ENCODE measurements around the gene TMEM184B.
"Not testable (repeated sequence)": the region's sequence is repeated elsewhere in the genome, so short reads cannot be mapped to it uniquely, and the experiment has no call there.

TMEM184B gene

GRCh38 chr22:38201711-38202436 lies 70.9 kb downstream of the TMEM184B start, which contains the start of gene MAFF:
Gene MAFF, plus strand, starts transcription at chr22:38201994. Its CDS starts 11,860 bp downstream, at chr22:38213854.
- peak; percentile 46 for DNase-seq

- DNase-seq = no peak
Measured at GRCh38 chr22:38201371-38201710, 71.5 kb downstream of the TMEM184B start.

- no peak for DNase-seq
Measured at GRCh38 chr22:38199826-38200559, 72.8 kb downstream of the TMEM184B start.

- DNase-seq = no peak
Measured at GRCh38 chr22:38196791-38197419, 75.9 kb downstream of the TMEM184B start.

- no peak for DNase-seq
Measured at GRCh38 chr22:38193580-38193979, 79.2 kb downstream of the TMEM184B start.

GRCh38 chr22:38192475-38192863 lies 80.3 kb downstream of the TMEM184B start:
- no peak for DNase-seq

- DNase-seq = no peak
Measured at GRCh38 chr22:38191731-38192474, 80.9 kb downstream of the TMEM184B start.

- no peak for DNase-seq
Measured at GRCh38 chr22:38191055-38191454, 81.8 kb downstream of the TMEM184B start.

GRCh38 chr22:38190581-38190980 lies 82.2 kb downstream of the TMEM184B start:
- DNase-seq = no peak

GRCh38 chr22:38189104-38189503 lies 83.7 kb downstream of the TMEM184B start:
- no peak for DNase-seq

- no peak for DNase-seq
Measured at GRCh38 chr22:38187413-38188212, 85.2 kb downstream of the TMEM184B start.

- no peak for DNase-seq
Measured at GRCh38 chr22:38186429-38186828, 86.4 kb downstream of the TMEM184B start.

GRCh38 chr22:38184788-38185187 lies 88.0 kb downstream of the TMEM184B start:
- no peak for DNase-seq

- DNase-seq = peak; percentile 79
Measured at GRCh38 chr22:38181453-38182200, 91.2 kb downstream of the TMEM184B start, which contains the start of gene PLA2G6. Gene PLA2G6, minus strand, starts transcription at chr22:38181830. Its CDS starts 12,404 bp downstream, at chr22:38169426.

- no peak for DNase-seq
Measured at GRCh38 chr22:38180841-38181452, 91.9 kb downstream of the TMEM184B start.

- DNase-seq = not testable (repeated sequence)
Measured at GRCh38 chr22:38178605-38178937, 94.2 kb downstream of the TMEM184B start.

- no peak for DNase-seq
Measured at GRCh38 chr22:38177926-38178604, 94.7 kb downstream of the TMEM184B start.

GRCh38 chr22:38177571-38177925 lies 95.3 kb downstream of the TMEM184B start:
- DNase-seq = not testable (repeated sequence)

- no peak for DNase-seq
Measured at GRCh38 chr22:38177044-38177443, 95.8 kb downstream of the TMEM184B start.

- DNase-seq = peak; percentile 71
Measured at GRCh38 chr22:38176170-38176741, 96.6 kb downstream of the TMEM184B start.

Data from cortex of kidney (tissue), 1 donor.